H9 (cell line): ENCODE results near the gene TSPAN4. TPM values are rescaled to one million over a fixed set of nuclear protein-coding genes. Genes with fewer than 3 reads are reported as not detected.

Experiments
- DNase-seq: peaks from one replicate; pipeline ENCODE4 v3.0.0-alpha.2; 2017
- H2AFZ ChIP-seq: one replicate; pipeline ENCODE4 v1.6.1; 2013; ENCODE audit warnings: mild to moderate bottlenecking, low read length, control low read depth, moderate library complexity
- H2AK5ac ChIP-seq: 2 replicates; pipeline ENCODE4 v1.6.1; 2013; ENCODE audit warnings: low read length, control low read depth, mixed read lengths; ENCODE audit not compliant: insufficient read length
- H2BK120ac ChIP-seq: one replicate; pipeline ENCODE4 v1.6.1; 2013; ENCODE audit warnings: low read depth, mild to moderate bottlenecking, low read length, control low read depth, inconsistent platforms; ENCODE audit not compliant: poor library complexity, severe bottlenecking
- H2BK12ac ChIP-seq: 2 replicates; pipeline ENCODE4 v1.6.1; 2013; ENCODE audit warnings: low read length, control low read depth, mixed read lengths, low read depth; ENCODE audit not compliant: insufficient read length
- H2BK15ac ChIP-seq: 2 replicates; pipeline ENCODE4 v1.6.1; 2013; ENCODE audit warnings: low read depth, low read length, control low read depth
- H2BK20ac ChIP-seq: one replicate; pipeline ENCODE4 v1.6.1; 2013; ENCODE audit warnings: low read depth, mild to moderate bottlenecking, low read length, control low read depth, inconsistent platforms; ENCODE audit not compliant: poor library complexity, severe bottlenecking
- H2BK5ac ChIP-seq: 2 replicates; pipeline ENCODE4 v1.6.1; 2013; ENCODE audit warnings: low read length, control low read depth, mixed read lengths; ENCODE audit not compliant: insufficient read length
- H3K14ac ChIP-seq: 2 replicates; pipeline ENCODE4 v1.6.1; 2013; ENCODE audit warnings: low read length, control low read depth; ENCODE audit not compliant: insufficient read depth
- H3K18ac ChIP-seq: 2 replicates; pipeline ENCODE4 v1.6.1; 2013; ENCODE audit warnings: low read depth, mild to moderate bottlenecking, mixed read lengths, low read length, control low read depth; ENCODE audit not compliant: insufficient read length
- H3K23ac ChIP-seq: 2 replicates; pipeline ENCODE4 v1.6.1; 2013; ENCODE audit warnings: low read length, control low read depth, mixed read lengths, low read depth; ENCODE audit not compliant: insufficient read length
- H3K23me2 ChIP-seq: 2 replicates; pipeline ENCODE4 v1.6.1; 2013; ENCODE audit warnings: low read depth, mild to moderate bottlenecking, mixed read lengths, low read length, control low read depth; ENCODE audit not compliant: insufficient read length, poor library complexity, severe bottlenecking
- H3K27ac ChIP-seq: 2 replicates; pipeline ENCODE4 v1.5.1; 2013; ENCODE audit warnings: low read length, control low read depth, mixed read lengths, low read depth; ENCODE audit not compliant: insufficient read length
- H3K27me3 ChIP-seq: 2 replicates; pipeline ENCODE4 v1.6.1; 2013; ENCODE audit warnings: low read length, control low read depth, inconsistent platforms; ENCODE audit not compliant: insufficient read depth
- H3K4ac ChIP-seq: 2 replicates; pipeline ENCODE4 v1.6.1; 2013; ENCODE audit warnings: low read depth, mild to moderate bottlenecking, control low read depth, inconsistent platforms, low read length, moderate library complexity
- H3K4me1 ChIP-seq: 2 replicates; pipeline ENCODE4 v1.6.1; 2013; ENCODE audit warnings: low read length, control low read depth, inconsistent platforms; ENCODE audit not compliant: insufficient read depth
- H3K4me2 ChIP-seq: 2 replicates; pipeline ENCODE4 v1.6.1; 2013; ENCODE audit warnings: low read length, control low read depth, mixed read lengths; ENCODE audit not compliant: insufficient read length, insufficient read depth
- H3K56ac ChIP-seq: 2 replicates; pipeline ENCODE4 v1.6.1; 2013; ENCODE audit warnings: low read depth, mild to moderate bottlenecking, mixed read lengths, low read length, control low read depth; ENCODE audit not compliant: insufficient read length
- H3K79me1 ChIP-seq: 2 replicates; pipeline ENCODE4 v1.6.1; 2013; ENCODE audit warnings: low read depth, mild to moderate bottlenecking, moderate library complexity, low read length, control low read depth, inconsistent platforms; ENCODE audit not compliant: insufficient read depth, poor library complexity, severe bottlenecking
- H3K79me2 ChIP-seq: 2 replicates; pipeline ENCODE4 v1.6.1; 2013; ENCODE audit warnings: low read length, control low read depth, inconsistent platforms; ENCODE audit not compliant: insufficient read depth
- H3K9ac ChIP-seq: 2 replicates; pipeline ENCODE4 v1.6.1; 2013; ENCODE audit warnings: low read length, control low read depth, mixed read lengths; ENCODE audit not compliant: insufficient read length; ENCODE audit errors: extremely low read depth
- H3K9me3 ChIP-seq: one replicate; pipeline ENCODE4 v1.6.1; 2013; ENCODE audit warnings: low read depth, low read length, inconsistent platforms; ENCODE audit not compliant: control insufficient read depth
- H3T11ph ChIP-seq: one replicate; pipeline ENCODE4 v1.6.1; 2013; ENCODE audit warnings: mild to moderate bottlenecking, low read length, control low read depth, inconsistent platforms
- H4K20me1 ChIP-seq: one replicate; pipeline ENCODE4 v1.6.1; 2013; ENCODE audit not compliant: control insufficient read depth, insufficient read length, insufficient read depth
- H4K5ac ChIP-seq: 2 replicates; pipeline ENCODE4 v1.6.1; 2013; ENCODE audit warnings: low read depth, mild to moderate bottlenecking, mixed read lengths, low read length, control low read depth; ENCODE audit not compliant: insufficient read length
- H4K8ac ChIP-seq: replicated peaks from 2 replicates; pipeline ENCODE4 v1.6.1; 2013; ENCODE audit warnings: low read length, control low read depth, mixed read lengths, low read depth; ENCODE audit not compliant: insufficient read length
- H4K91ac ChIP-seq: 2 replicates; pipeline ENCODE4 v1.6.1; 2013; ENCODE audit warnings: low read depth, mild to moderate bottlenecking, moderate library complexity, mixed read lengths, low read length, control low read depth; ENCODE audit not compliant: insufficient read length
- H3K27ac Mint-ChIP-seq, 3 experiments: 2 replicates in 2 of 3; 3 replicates in 1 of 3; pipeline ENCODE4 v1.8.0; 2020 to 2021; ENCODE audit warnings: mixed read lengths in 3 of 3, mild to moderate bottlenecking in 1 of 3, moderate library complexity in 1 of 3
- H3K27me3 Mint-ChIP-seq: 2 replicates; pipeline ENCODE4 v1.8.0; 2021; ENCODE audit warnings: low read depth, mild to moderate bottlenecking, moderate library complexity, mixed read lengths
- H3K36me3 Mint-ChIP-seq, 3 experiments: 2 replicates in 2 of 3; 3 replicates in 1 of 3; pipeline ENCODE4 v1.8.0; 2020 to 2021; ENCODE audit warnings: low read depth in 3 of 3, mixed read lengths in 3 of 3; ENCODE audit not compliant: insufficient read depth in 1 of 3
- H3K4me1 Mint-ChIP-seq, 2 experiments: 2 replicates each; pipeline ENCODE4 v1.8.0; 2020; ENCODE audit warnings: mixed read lengths in 2 of 2
- H3K4me3 Mint-ChIP-seq, 2 experiments: 2 replicates in 1 of 2; 3 replicates in 1 of 2; pipeline ENCODE4 v1.8.0; 2020 to 2021; ENCODE audit warnings: mild to moderate bottlenecking in 2 of 2, mixed read lengths in 2 of 2, moderate library complexity in 1 of 2
- H3K9me3 Mint-ChIP-seq, 2 experiments: 2 replicates in 1 of 2; 3 replicates in 1 of 2; pipeline ENCODE4 v1.8.0; 2020; ENCODE audit warnings: mild to moderate bottlenecking in 2 of 2, mixed read lengths in 2 of 2, moderate library complexity in 1 of 2
- CTCF ChIP-seq: fragments of 200-600 bp; sonication (generic); conservative IDR thresholded peaks from 3 replicates; pipeline ENCODE4 v1.8.0; 2021; ENCODE audit warnings: antibody characterized with exemption, mild to moderate bottlenecking
- WGBS: extraction: QIAGEN DNeasy Blood & Tissue Kit; methylation state at CpG from one replicate; pipeline ENCODE4 v1.1.7; 2013; ENCODE audit warnings: missing lambda C conversion rate, low lambda C conversion rate, mixed read lengths; ENCODE audit not compliant: insufficient read length; ENCODE audit errors: extremely low coverage; 5-methylcytosine and 5-hydroxymethylcytosine counted together
- total RNA-seq: library from RNA; stranded (reverse); gene quantifications from 2 replicates; pipeline ENCODE4 v1.2.1, GENCODE V29; 2021

Gene TSPAN4
- total RNA-seq, 1 experiment from 2014 or later = 64.6 TPM

DNA sequence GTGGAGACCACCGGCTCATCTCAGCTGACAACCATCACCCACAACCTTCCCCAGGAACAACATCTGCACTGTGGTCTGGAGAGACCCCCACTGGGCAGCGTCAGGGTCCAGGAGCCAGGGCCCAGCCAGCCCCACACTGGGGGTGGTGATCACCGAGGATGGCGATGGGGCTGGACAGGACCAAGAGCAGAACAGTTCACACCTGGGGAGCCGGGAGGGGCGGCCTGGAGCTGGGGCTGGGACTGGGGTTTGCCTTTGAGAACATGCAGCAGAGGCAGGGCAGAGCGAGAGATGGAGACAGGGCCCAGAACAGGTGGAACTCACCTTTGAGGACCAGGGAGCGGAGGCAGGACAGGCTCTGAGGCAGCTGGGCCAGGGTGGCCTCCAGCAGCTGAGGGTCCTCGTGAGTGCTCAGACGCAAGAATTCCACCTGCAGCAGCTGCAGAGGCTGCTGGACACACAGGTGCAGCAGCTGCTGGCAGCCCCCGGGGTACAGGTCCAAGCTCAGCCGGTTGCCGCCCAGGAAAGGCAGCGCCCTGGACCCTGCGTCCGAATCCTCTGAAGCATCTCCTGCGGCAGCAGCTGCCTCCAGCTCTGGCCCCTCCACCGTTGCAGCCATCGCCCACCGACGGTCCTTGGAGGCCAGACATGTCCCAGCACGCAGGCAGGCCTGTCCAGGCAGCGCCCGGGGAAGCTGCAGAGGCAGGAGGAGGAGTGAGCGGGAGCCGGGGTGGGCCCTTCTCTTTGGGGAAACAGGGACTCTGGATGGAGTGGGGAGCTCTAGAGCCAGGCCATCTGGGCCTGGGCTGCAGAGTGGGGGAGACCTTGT lies 38.7 kb upstream of the TSPAN4 start:
- Histone ChIP-seq H3K4me1 (no peaks in the 10 kb centered on the region), H3K23me2 (peaks cover 11% of the 10 kb centered on the region), H3K79me1 (no peaks in the 10 kb centered on the region), H3K27me3 (no peaks in the 10 kb centered on the region), H3K23ac (no peak overlapping the region), H4K91ac (no peak overlapping the region), H2BK15ac (no peak overlapping the region), H3K14ac (no peak overlapping the region), H2BK120ac (no peak overlapping the region), H3K27ac (no peak overlapping the region), H4K20me1 (no peaks in the 10 kb centered on the region), H3K9ac (no peak overlapping the region), H2AK5ac (no peak overlapping the region), H2BK12ac (no peak overlapping the region), H2BK5ac (no peak overlapping the region), H3T11ph (no peak overlapping the region), H3K4ac (no peak overlapping the region), H3K18ac (no peak overlapping the region), H3K9me3 (no peaks in the 10 kb centered on the region), H3K56ac (no peak overlapping the region), H3K4me2 (peak overlapping the region; percentile 56), H4K5ac (no peak overlapping the region), H2AFZ (no peak overlapping the region), H4K8ac (no peak overlapping the region), H2BK20ac (no peak overlapping the region), H3K79me2 (no peaks in the 10 kb centered on the region)
- Mint-ChIP-seq H3K4me3 (peak overlapping the region; percentile 64 to 79), H3K4me1 (peaks cover 11 to 19% of the 10 kb centered on the region in 2 experiments), H3K36me3 (peaks cover 2 to 8% (median 8%) of the 10 kb centered on the region in 3 experiments; a peak in 5 of 7 replicates), H3K27me3 (no peaks in the 10 kb centered on the region), H3K27ac (no peak overlapping the region), H3K9me3 (no peaks in the 10 kb centered on the region)
- no CpG with 5 or more reads among the region's 26 CpGs for whole genome bisulfite sequencing
- no peak for DNase-seq
- no peak for TF ChIP-seq CTCF
